Fibroblast of mammary gland (primary cell): Measurements from ENCODE around the gene USP9X.
"Not testable (repeated sequence)": the region's sequence is repeated elsewhere in the genome, so short reads cannot be mapped to it uniquely, and the experiment has no call there.

ENCODE experiments used
- DNase-seq: peaks from one replicate; pipeline ENCODE4 v3.0.0-alpha.2; 2010; ENCODE audit warnings: low read depth
- H3K4me3 ChIP-seq: 2 replicates; pipeline ENCODE4 v1.5.1; 2011; ENCODE audit warnings: low read depth, mild to moderate bottlenecking, low read length, moderate library complexity; ENCODE audit not compliant: control insufficient read depth
- CTCF ChIP-seq: conservative IDR thresholded peaks from 2 replicates; pipeline ENCODE4 v1.5.1; 2011; ENCODE audit warnings: low read depth, low read length, inconsistent platforms; ENCODE audit not compliant: control insufficient read depth, insufficient read depth

Gene USP9X

GRCh38 chrX:41150043-41150442 is 64.8 kb downstream of the USP9X start:
- H3K4me3 ChIP-seq, result no peak overlapping the region
- DNase-seq, result no peak
- no peak for TF ChIP-seq CTCF

DNA sequence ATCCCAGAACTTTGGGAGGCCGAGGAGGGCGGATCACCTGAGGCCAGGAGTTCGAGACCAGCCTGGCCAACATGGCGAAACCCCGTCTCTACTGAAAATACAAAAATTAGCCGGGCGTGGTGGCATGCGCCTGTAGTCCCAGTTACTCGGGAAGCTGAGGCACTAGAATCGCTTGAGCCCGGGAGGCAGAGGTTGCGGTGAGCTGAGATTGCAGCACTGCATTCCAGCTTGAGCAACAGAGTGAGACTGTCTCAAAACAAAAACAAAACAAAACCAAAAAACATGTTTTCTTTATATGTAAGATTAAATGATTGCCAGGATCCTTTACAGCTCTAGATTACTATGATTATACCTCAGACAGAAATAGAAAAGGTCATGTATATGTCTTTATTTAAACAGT is 66.5 kb downstream of the USP9X start:
- not testable (repeated sequence) for H3K4me3 ChIP-seq, DNase-seq

GRCh38 chrX:41152221-41152620 is 67.0 kb downstream of the USP9X start:
- no peak for TF ChIP-seq CTCF
- H3K4me3 ChIP-seq, result no peak overlapping the region

DNA sequence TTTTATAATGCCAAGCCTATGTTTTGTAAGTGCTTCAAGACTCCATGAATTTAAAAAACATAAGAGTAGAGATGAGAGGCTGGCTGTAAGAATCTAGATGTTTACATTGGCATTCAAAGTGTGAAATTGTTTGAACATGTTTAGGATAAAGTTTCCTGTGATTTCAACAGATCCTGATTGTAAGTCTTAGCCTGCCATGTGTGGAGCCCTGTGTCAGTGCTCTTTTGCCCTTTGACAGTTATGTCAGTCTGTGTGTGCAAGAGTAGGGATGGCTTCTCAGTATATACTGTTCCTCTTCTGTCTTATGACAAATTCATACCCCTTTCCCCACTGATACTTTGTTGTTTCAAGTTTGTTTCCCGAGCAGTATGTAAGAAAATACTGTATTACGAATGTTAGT is 68.2 kb downstream of the USP9X start:
- TF ChIP-seq CTCF, result no peak
- peak; percentile 44 for DNase-seq
- H3K4me3 ChIP-seq, result no peak overlapping the region

More at GRCh38 chrX:41152221-41152620, 67.0 kb downstream of the USP9X start:
- no peak for DNase-seq

DNA sequence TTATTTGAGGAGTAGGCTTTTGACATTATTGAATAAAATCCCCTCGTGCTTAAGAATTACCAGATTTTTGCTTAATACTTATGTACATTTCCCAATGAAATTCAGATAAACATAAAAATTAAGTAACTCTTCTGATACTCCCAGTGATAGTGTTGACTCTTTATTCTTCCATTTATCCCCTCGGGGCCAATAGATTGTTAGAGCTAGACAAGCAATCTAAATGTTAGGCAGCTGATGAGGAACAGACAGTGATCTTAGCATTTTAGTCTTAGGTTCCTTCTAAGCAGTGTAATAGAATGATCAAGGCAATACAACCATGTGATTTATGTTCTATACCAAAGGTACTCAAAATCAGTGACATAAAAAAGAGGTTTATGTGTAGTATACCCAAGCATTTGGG is 68.7 kb downstream of the USP9X start:
- TF ChIP-seq CTCF, result no peak
- DNase-seq, result no peak
- H3K4me3 ChIP-seq, result no peak overlapping the region

DNA sequence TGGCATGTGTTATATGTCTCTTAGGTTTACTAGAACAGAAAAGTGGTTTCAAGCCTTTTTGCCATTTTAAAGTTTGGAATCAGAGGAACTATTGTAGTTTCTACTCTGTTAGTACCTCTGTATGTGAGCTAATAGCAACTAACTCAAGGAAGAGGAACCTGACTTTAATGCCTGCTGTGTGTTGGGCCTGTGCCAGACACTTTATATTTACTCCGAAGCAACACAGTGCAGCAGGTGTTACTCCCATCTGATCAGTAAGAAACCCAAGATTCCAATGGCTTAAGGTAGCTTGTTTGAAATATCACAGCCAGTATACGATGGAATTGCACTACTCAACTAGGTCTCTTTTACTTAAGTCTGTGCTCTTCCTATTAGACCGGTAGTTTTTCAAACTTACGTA is 79.2 kb downstream of the USP9X start:
- no peak overlapping the region for H3K4me3 ChIP-seq
- no peak for TF ChIP-seq CTCF
- no peak for DNase-seq

GRCh38 chrX:41167888-41168287 is 82.6 kb downstream of the USP9X start:
- no peak for TF ChIP-seq CTCF
- no peak overlapping the region for H3K4me3 ChIP-seq
- peak; percentile 28 for DNase-seq

DNA sequence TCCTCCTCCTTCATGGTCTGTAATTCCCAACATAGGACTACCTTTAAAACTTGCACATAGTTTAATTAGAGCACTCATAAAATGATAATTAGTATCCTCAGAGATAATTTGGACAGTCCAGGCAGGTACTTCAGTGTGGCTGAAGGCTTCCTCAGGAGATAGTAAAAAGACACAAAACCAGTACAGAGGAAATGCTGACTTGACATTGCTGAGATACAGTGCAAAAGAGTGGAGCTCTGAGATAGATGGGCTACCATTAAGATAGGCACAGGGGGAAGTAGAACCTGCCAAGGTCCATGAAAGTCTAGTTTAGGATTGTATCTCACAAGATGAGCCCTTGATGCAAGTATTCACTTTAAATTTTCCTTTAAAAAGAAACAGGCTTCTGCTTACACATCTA is 91.0 kb downstream of the USP9X start:
- no peak for DNase-seq
- no peak overlapping the region for H3K4me3 ChIP-seq
- no peak for TF ChIP-seq CTCF
